ENCODE data around the gene RAP1A.

The RAP1A gene

GRCh38 chr1:111615870-111616715 lies 3.5 kb upstream of the RAP1A start:
- no peaks in the 10 kb centered on the region for H4K20me1 ChIP-seq (ENCODE audit: insufficient read depth, low read length)
- H3K79me2 ChIP-seq (ENCODE audit: insufficient read depth, low read length): peaks cover 11% of the 10 kb centered on the region
- no peak overlapping the region for H3K9ac ChIP-seq (ENCODE audit: low read length)
- H3K4me1 ChIP-seq (ENCODE audit: insufficient read depth, low read length, severe bottlenecking): peaks cover 35% of the 10 kb centered on the region
- H3K4me3 ChIP-seq (ENCODE audit: low read depth, low read length, poor library complexity, severe bottlenecking): no peak overlapping the region
- H3K36me3 ChIP-seq (ENCODE audit: insufficient read depth, low read length): no peaks in the 10 kb centered on the region
- H3F3A ChIP-seq (ENCODE audit: insufficient read depth, low read length): no peaks in the 10 kb centered on the region
- TF ChIP-seq EZH2 (IDR thresholded peaks at IDR 0.05; ENCODE audit: borderline replicate concordance, low read length) (no peak), CTCF (IDR thresholded peaks at IDR 0.05; ENCODE audit: low read length) (no peak)
- H3K9me3 ChIP-seq (ENCODE audit: low read length): no peaks in the 10 kb centered on the region
- H3K27ac ChIP-seq (ENCODE audit: low read depth, low read length, poor library complexity, severe bottlenecking): peak overlapping the region; percentile 54
- H2AFZ ChIP-seq (ENCODE audit: low read length): no peak overlapping the region
- H3K4me2 ChIP-seq (ENCODE audit: low read length): peak overlapping the region; percentile 29; the same call in 1 of the 2 replicates
- no peaks in the 10 kb centered on the region for H3K9me2 ChIP-seq (ENCODE audit: low read depth, low read length)
- H3K27me3 ChIP-seq (ENCODE audit: insufficient read depth, low read length): no peaks in the 10 kb centered on the region; the same call in 1 of the 2 replicates

- TF ChIP-seq CTCF (IDR thresholded peaks at IDR 0.05; ENCODE audit: low read length) (no peak), EZH2 (IDR thresholded peaks at IDR 0.05; ENCODE audit: borderline replicate concordance, low read length) (no peak)
- peaks cover 48% of the 10 kb centered on the region for H3K4me1 ChIP-seq (ENCODE audit: insufficient read depth, low read length, severe bottlenecking)
- H3K9ac ChIP-seq (ENCODE audit: low read length): no peak overlapping the region
- peak overlapping the region; percentile 25 for H3K27ac ChIP-seq (ENCODE audit: low read depth, low read length, poor library complexity, severe bottlenecking)
- no peaks in the 10 kb centered on the region for H3K27me3 ChIP-seq (ENCODE audit: insufficient read depth, low read length)
- H3K9me2 ChIP-seq (ENCODE audit: low read depth, low read length): no peaks in the 10 kb centered on the region
- no peak overlapping the region for H2AFZ ChIP-seq (ENCODE audit: low read length)
- no peaks in the 10 kb centered on the region for H4K20me1 ChIP-seq (ENCODE audit: insufficient read depth, low read length)
- no peaks in the 10 kb centered on the region for H3K36me3 ChIP-seq (ENCODE audit: insufficient read depth, low read length)
- no peaks in the 10 kb centered on the region for H3K9me3 ChIP-seq (ENCODE audit: low read length)
- peaks cover 27% of the 10 kb centered on the region for H3K79me2 ChIP-seq (ENCODE audit: insufficient read depth, low read length)
- H3K4me2 ChIP-seq (ENCODE audit: low read length): no peak overlapping the region
- H3F3A ChIP-seq (ENCODE audit: insufficient read depth, low read length): 0 out of 2 replicates have a peak, but pooled peaks cover 3% of the 10 kb centered on the region
- no peak overlapping the region for H3K4me3 ChIP-seq (ENCODE audit: low read depth, low read length, poor library complexity, severe bottlenecking)
These were observed 1.5 kb upstream of the RAP1A start for GRCh38 chr1:111618081-111618480.

- TF ChIP-seq CTCF (IDR thresholded peaks at IDR 0.05; ENCODE audit: low read length) (no peak), EZH2 (IDR thresholded peaks at IDR 0.05; ENCODE audit: borderline replicate concordance, low read length) (no peak)
- H3K9ac ChIP-seq (ENCODE audit: low read length): peak overlapping the region; percentile 80
- peak overlapping the region; percentile 76; the same call in 1 of the 2 replicates for H2AFZ ChIP-seq (ENCODE audit: low read length)
- no peaks in the 10 kb centered on the region for H3K9me3 ChIP-seq (ENCODE audit: low read length)
- no peaks in the 10 kb centered on the region for H4K20me1 ChIP-seq (ENCODE audit: insufficient read depth, low read length)
- peak overlapping the region; percentile 79 for H3K4me3 ChIP-seq (ENCODE audit: low read depth, low read length, poor library complexity, severe bottlenecking)
- H3K27me3 ChIP-seq (ENCODE audit: insufficient read depth, low read length): no peaks in the 10 kb centered on the region
- H3K36me3 ChIP-seq (ENCODE audit: insufficient read depth, low read length): no peaks in the 10 kb centered on the region
- H3K4me1 ChIP-seq (ENCODE audit: insufficient read depth, low read length, severe bottlenecking): peaks cover 54% of the 10 kb centered on the region
- H3K4me2 ChIP-seq (ENCODE audit: low read length): peak overlapping the region; percentile 76
- 0 out of 2 replicates have a peak, but pooled peaks cover 3% of the 10 kb centered on the region for H3F3A ChIP-seq (ENCODE audit: insufficient read depth, low read length)
- H3K9me2 ChIP-seq (ENCODE audit: low read depth, low read length): no peaks in the 10 kb centered on the region
- peaks cover 35% of the 10 kb centered on the region for H3K79me2 ChIP-seq (ENCODE audit: insufficient read depth, low read length)
- no peak overlapping the region for H3K27ac ChIP-seq (ENCODE audit: low read depth, low read length, poor library complexity, severe bottlenecking)
These were observed 491 bp upstream of the RAP1A start for GRCh38 chr1:111618961-111619634.

Data from OCI-LY1 (cell line).